ENCODE data around the gene ELP5.

Gene ELP5

GRCh38 chr17:7249214-7249613 lies 2.8 kb upstream of the ELP5 start:
- TF ChIP-seq, protein P1, sequence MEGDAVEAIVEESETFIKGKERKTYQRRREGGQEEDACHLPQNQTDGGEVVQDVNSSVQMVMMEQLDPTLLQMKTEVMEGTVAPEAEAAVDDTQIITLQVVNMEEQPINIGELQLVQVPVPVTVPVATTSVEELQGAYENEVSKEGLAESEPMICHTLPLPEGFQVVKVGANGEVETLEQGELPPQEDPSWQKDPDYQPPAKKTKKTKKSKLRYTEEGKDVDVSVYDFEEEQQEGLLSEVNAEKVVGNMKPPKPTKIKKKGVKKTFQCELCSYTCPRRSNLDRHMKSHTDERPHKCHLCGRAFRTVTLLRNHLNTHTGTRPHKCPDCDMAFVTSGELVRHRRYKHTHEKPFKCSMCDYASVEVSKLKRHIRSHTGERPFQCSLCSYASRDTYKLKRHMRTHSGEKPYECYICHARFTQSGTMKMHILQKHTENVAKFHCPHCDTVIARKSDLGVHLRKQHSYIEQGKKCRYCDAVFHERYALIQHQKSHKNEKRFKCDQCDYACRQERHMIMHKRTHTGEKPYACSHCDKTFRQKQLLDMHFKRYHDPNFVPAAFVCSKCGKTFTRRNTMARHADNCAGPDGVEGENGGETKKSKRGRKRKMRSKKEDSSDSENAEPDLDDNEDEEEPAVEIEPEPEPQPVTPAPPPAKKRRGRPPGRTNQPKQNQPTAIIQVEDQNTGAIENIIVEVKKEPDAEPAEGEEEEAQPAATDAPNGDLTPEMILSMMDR (IDR thresholded peaks at IDR 0.05) = no peak

DNA sequence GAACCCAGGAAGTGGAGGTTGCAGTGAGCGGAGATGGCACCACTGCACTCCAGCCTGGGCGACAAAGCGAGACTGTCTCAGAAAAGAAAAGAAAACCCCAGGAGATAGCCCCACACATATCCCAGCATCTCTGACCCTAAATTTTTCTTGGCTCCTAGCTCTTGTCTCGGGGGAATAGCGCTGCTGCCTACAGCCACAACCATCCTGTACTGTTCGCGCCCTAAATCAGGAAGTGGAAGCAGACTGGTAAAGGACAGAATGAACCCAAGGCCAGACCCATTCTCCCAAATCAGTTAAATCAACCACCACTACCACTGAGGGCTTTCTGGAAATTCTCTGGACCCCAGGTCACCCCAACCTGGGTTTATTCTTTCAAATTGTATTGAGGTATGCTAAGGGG lies 2.2 kb upstream of the ELP5 start:
- TF ChIP-seq, protein P1 (IDR thresholded peaks at IDR 0.05) = no peak

- TF ChIP-seq, protein P1 (IDR thresholded peaks at IDR 0.05) = no peak
These were observed 1.1 kb upstream of the ELP5 start for GRCh38 chr17:7250695-7251627.

- TF ChIP-seq, protein P1 (IDR thresholded peaks at IDR 0.05) = no peak
These were observed 297 bp upstream of the ELP5 start, which contains the start of gene CTDNEP1 for GRCh38 chr17:7251661-7252175. Gene CTDNEP1 (minus strand): TSS chr17:7251734. CDS start chr17:7251296, 438 bp downstream.

DNA sequence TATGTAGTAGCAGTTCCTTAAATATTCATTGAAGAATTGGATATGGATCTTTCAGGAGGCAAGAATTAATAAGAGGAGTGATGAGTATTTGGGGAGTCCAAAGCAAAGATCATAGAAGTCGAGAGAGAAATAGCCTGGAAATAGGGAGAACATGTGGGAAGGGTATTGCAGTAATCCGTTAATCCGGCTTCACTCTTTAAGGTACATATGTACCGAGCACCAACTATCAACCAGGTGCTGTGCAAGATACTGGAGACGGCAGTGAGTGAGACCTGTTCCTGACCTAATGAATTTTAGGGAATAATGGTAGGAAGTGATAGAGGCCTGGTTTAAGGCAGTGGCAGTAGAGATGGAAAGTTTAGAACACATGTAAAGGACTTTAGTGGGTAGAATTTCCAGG lies 1.1 kb downstream of the ELP5 start:
- TF ChIP-seq, protein P1 (IDR thresholded peaks at IDR 0.05) = no peak

DNA sequence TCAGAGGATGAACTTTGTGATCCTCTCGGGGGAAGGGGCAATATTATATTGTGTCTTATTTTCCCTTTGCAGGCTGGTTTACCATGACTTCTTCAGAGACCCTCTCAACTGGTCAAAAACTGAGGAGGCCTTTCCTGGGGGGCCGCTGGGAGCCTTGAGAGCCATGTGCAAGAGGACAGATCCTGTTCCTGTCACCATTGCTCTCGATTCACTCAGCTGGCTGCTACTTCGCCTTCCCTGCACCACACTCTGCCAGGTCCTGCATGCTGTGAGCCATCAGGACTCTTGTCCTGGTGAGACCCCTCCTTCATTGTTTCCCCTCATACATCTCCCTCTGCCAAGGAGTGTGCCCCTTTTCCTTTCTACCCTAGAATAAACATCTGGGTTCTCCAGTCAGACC lies 2.5 kb downstream of the ELP5 start:
- TF ChIP-seq, protein P1 (IDR thresholded peaks at IDR 0.05) = no peak

DNA sequence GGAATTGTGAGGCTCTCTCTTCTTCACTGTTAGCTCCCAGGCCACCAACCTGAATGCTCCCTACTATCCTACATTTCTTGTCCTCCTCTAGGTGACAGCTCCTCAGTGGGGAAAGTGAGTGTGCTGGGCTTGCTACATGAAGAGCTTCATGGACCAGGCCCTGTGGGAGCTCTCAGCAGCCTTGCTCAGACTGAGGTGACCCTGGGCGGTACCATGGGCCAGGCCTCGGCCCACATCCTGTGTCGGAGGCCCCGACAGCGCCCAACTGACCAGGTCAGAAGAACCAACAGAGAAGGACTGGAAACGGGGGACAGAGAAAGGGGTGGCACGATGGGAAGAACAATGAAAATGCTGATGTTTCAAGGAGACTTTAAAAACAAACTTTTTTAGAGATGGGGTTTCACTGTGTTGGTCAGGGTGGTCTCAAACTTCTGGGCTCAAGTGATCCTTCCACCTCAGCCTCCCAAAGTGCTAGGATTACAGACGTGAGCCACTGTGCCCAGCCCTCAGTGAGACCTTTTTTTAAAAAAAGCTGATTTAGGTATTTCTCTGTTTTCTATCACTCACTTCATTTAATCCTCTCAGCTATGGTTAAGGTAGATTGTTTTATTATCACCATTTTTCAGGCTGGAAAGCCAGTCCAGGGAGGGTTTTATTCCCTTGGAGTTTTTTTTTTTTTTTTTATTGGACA lies 4.9 kb downstream of the ELP5 start:
- TF ChIP-seq, protein P1 (IDR thresholded peaks at IDR 0.05) = no peak

Measured in LNCAP (cell line).